Stimulated activated naive CD4-positive, alpha-beta T cell treated with Interleukin-2 at 50 U/mL for 16 hours (primary cell): ENCODE measurements around the gene AAMDC.
"Not testable (repeated sequence)": the region's sequence is repeated elsewhere in the genome, so short reads cannot be mapped to it uniquely, and the experiment has no call there.

Source experiments
- DNase-seq: peaks from one replicate; lab custom pipeline; 2025; lab: John Stamatoyannopoulos, UW

AAMDC gene

GRCh38 chr11:77884829-77885190 is 63.9 kb downstream of the AAMDC start:
- no peak for DNase-seq

GRCh38 chr11:77886401-77886800 is 65.5 kb downstream of the AAMDC start:
- DNase-seq = no peak

GRCh38 chr11:77889045-77889444 is 68.1 kb downstream of the AAMDC start:
- DNase-seq = not testable (repeated sequence)

- not testable (repeated sequence) for DNase-seq
Observed at GRCh38 chr11:77890100-77890614, 69.2 kb downstream of the AAMDC start.

- not testable (repeated sequence) for DNase-seq
Observed at GRCh38 chr11:77890619-77891056, 69.7 kb downstream of the AAMDC start.

GRCh38 chr11:77891256-77891655 is 70.3 kb downstream of the AAMDC start:
- DNase-seq = not testable (repeated sequence)

- DNase-seq = not testable (repeated sequence)
Observed at GRCh38 chr11:77891703-77892102, 70.8 kb downstream of the AAMDC start.

GRCh38 chr11:77894949-77895348 is 74.0 kb downstream of the AAMDC start:
- not testable (repeated sequence) for DNase-seq

- DNase-seq = no peak
Observed at GRCh38 chr11:77908835-77909234, 87.9 kb downstream of the AAMDC start.

- no peak for DNase-seq
Observed at GRCh38 chr11:77909277-77909676, 88.3 kb downstream of the AAMDC start.

GRCh38 chr11:77910828-77911227 is 89.9 kb downstream of the AAMDC start:
- not testable (repeated sequence) for DNase-seq

- not testable (repeated sequence) for DNase-seq
Observed at GRCh38 chr11:77913608-77914306, 92.8 kb downstream of the AAMDC start.

GRCh38 chr11:77914307-77914791 is 93.4 kb downstream of the AAMDC start:
- DNase-seq = not testable (repeated sequence)

- DNase-seq = not testable (repeated sequence)
Observed at GRCh38 chr11:77917713-77918112, 96.8 kb downstream of the AAMDC start.
